Measurements from ENCODE around the gene TGFA.

DNA sequence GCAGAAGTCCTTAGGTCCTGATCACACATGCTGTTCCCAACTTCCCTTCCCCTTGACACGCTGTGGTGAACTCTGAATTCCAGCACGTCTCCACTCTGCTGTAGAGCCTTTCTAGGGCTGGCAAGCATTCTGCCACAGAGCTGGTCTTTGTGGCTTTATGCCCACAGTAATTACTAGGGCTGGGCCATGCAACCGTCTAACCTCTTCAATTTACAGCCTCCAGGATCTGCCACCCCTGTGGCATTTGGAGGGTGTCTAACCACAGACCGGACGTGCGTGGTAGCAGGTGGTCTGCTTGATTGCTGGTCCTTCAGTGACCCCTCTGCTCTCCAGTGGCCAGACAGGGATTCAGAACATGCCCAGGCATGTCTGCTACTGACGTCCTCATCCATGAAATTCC, 43.1 kb upstream of the TGFA start:
- TF ChIP-seq, protein P1, sequence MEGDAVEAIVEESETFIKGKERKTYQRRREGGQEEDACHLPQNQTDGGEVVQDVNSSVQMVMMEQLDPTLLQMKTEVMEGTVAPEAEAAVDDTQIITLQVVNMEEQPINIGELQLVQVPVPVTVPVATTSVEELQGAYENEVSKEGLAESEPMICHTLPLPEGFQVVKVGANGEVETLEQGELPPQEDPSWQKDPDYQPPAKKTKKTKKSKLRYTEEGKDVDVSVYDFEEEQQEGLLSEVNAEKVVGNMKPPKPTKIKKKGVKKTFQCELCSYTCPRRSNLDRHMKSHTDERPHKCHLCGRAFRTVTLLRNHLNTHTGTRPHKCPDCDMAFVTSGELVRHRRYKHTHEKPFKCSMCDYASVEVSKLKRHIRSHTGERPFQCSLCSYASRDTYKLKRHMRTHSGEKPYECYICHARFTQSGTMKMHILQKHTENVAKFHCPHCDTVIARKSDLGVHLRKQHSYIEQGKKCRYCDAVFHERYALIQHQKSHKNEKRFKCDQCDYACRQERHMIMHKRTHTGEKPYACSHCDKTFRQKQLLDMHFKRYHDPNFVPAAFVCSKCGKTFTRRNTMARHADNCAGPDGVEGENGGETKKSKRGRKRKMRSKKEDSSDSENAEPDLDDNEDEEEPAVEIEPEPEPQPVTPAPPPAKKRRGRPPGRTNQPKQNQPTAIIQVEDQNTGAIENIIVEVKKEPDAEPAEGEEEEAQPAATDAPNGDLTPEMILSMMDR (tag by site-specific recombination; IDR thresholded peaks at IDR 0.05): no peak
- no peak for TF ChIP-seq ZNF311 (tag by site-specific recombination; IDR thresholded peaks at IDR 0.05; ENCODE audit: borderline replicate concordance)

Data from HEK293 (cell line).